GM23248 (cell line): ENCODE results near the gene SLC8A2.

Experiments
- EZH2 ChIP-seq: fragments of 200-600 bp; sonication (generic); IDR thresholded peaks from 2 replicates; pipeline ENCODE4 v1.6.1; 2018; ENCODE audit warnings: antibody characterized with exemption, mild to moderate bottlenecking; ENCODE audit not compliant: insufficient read depth, poor library complexity, severe bottlenecking
- EZH2phosphoT487 ChIP-seq: fragments of 200-600 bp; sonication (generic); IDR thresholded peaks from 2 replicates; pipeline ENCODE4 v1.6.1; 2018; ENCODE audit warnings: antibody characterized with exemption, moderate library complexity, mild to moderate bottlenecking, low read depth; ENCODE audit not compliant: insufficient read depth

DNA sequence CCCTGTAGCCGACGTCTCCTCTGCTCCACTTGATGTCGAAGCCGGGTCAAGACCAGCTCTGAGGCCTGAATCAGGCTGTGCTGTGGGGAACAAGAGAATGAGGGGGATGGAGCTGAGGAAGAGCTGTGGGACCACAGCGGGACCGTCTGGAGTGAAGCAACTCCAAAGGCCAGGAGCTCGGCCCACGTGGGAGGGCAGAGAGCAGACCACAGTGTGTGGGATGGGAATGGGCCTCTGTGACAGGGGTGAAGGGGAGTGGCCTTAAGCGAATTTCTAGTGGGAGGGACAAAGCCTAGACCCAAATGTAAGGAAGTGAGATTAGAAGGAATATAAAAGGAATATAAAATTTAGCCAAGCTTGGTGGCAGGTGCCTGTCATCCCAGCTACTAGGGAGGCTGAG lies 3.8 kb upstream of the SLC8A2 start:
- TF ChIP-seq EZH2phosphoT487 = no peak
- TF ChIP-seq EZH2 = no peak
